ENCODE data around the gene IPPK.

DNA sequence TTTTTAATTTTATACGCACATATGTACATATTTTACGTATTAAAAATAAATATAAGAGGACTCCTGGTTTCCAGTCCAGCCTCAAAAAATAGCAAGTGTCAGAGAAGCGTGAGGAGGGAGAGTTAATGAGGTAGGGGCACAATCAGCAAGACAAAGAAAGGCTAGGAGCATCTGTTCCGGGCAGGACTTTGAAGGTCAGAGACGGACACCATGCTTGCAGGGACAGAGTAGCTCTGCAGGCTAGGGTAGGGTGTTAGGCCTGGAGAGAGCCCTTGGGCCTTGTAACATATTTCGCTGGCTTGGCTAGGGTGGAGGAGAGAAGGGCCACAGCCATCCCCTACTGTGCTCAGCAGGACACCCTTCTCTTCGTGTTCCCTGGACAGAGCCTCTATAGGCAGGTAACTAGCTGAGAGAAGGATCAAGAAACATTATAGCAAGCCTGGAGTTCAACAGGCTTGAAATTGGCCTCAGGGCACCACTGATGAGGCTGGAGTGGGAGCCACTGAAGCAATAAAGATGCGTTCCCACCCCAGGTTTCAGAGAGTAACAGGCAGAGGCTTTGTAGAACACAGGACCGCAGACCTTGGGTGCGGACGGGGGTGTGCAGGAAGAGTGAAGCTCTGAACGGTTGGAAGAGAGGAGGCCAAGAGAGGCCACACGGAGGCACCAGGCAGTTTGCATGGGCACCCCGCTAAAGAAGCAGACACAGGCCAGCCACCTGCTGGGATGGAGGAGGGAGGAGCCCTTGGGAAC is 9.7 kb upstream of the IPPK start:
- TF ChIP-seq, protein P1, sequence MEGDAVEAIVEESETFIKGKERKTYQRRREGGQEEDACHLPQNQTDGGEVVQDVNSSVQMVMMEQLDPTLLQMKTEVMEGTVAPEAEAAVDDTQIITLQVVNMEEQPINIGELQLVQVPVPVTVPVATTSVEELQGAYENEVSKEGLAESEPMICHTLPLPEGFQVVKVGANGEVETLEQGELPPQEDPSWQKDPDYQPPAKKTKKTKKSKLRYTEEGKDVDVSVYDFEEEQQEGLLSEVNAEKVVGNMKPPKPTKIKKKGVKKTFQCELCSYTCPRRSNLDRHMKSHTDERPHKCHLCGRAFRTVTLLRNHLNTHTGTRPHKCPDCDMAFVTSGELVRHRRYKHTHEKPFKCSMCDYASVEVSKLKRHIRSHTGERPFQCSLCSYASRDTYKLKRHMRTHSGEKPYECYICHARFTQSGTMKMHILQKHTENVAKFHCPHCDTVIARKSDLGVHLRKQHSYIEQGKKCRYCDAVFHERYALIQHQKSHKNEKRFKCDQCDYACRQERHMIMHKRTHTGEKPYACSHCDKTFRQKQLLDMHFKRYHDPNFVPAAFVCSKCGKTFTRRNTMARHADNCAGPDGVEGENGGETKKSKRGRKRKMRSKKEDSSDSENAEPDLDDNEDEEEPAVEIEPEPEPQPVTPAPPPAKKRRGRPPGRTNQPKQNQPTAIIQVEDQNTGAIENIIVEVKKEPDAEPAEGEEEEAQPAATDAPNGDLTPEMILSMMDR (IDR thresholded peaks at IDR 0.05) = no peak
- no peak for TF ChIP-seq POLR2A (IDR thresholded peaks at IDR 0.05)

Data from Peyer's patch (tissue), 4 donors.